HFF-Myc (cell line): Measurements from ENCODE around the gene RNF181.
"Not testable (repeated sequence)": the region's sequence is repeated elsewhere in the genome, so short reads cannot be mapped to it uniquely, and the experiment has no call there.

Experiments used
- DNase-seq: peaks from one replicate; pipeline ENCODE4 v3.0.0-alpha.2; 2011; ENCODE audit warnings: low read depth; ENCODE audit errors: extremely low read depth
- H3K4me3 ChIP-seq: replicated peaks from 2 replicates; pipeline ENCODE4 v1.5.1; 2011; ENCODE audit warnings: low read depth, mild to moderate bottlenecking, control low read depth, low read length
- TF ChIP-seq, protein P1 (sequence below): IDR thresholded peaks from 2 replicates; pipeline ENCODE4 v1.5.1; 2012; ENCODE audit warnings: mild to moderate bottlenecking, low read depth, low read length, control low read depth; ENCODE audit errors: missing control alignments

RNF181 gene

GRCh38 chr2:85606116-85606455, 10.5 kb downstream of the RNF181 start:
- DNase-seq: no peak
- TF ChIP-seq, protein P1, sequence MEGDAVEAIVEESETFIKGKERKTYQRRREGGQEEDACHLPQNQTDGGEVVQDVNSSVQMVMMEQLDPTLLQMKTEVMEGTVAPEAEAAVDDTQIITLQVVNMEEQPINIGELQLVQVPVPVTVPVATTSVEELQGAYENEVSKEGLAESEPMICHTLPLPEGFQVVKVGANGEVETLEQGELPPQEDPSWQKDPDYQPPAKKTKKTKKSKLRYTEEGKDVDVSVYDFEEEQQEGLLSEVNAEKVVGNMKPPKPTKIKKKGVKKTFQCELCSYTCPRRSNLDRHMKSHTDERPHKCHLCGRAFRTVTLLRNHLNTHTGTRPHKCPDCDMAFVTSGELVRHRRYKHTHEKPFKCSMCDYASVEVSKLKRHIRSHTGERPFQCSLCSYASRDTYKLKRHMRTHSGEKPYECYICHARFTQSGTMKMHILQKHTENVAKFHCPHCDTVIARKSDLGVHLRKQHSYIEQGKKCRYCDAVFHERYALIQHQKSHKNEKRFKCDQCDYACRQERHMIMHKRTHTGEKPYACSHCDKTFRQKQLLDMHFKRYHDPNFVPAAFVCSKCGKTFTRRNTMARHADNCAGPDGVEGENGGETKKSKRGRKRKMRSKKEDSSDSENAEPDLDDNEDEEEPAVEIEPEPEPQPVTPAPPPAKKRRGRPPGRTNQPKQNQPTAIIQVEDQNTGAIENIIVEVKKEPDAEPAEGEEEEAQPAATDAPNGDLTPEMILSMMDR: no peak
- no peak overlapping the region for H3K4me3 ChIP-seq

GRCh38 chr2:85607268-85608215, 12.0 kb downstream of the RNF181 start:
- no peak overlapping the region for H3K4me3 ChIP-seq
- DNase-seq: no peak
- TF ChIP-seq, protein P1: no peak

GRCh38 chr2:85611217-85611704, 15.7 kb downstream of the RNF181 start:
- DNase-seq: no peak
- peak overlapping the region; percentile 63 for H3K4me3 ChIP-seq
- TF ChIP-seq, protein P1: no peak

DNA sequence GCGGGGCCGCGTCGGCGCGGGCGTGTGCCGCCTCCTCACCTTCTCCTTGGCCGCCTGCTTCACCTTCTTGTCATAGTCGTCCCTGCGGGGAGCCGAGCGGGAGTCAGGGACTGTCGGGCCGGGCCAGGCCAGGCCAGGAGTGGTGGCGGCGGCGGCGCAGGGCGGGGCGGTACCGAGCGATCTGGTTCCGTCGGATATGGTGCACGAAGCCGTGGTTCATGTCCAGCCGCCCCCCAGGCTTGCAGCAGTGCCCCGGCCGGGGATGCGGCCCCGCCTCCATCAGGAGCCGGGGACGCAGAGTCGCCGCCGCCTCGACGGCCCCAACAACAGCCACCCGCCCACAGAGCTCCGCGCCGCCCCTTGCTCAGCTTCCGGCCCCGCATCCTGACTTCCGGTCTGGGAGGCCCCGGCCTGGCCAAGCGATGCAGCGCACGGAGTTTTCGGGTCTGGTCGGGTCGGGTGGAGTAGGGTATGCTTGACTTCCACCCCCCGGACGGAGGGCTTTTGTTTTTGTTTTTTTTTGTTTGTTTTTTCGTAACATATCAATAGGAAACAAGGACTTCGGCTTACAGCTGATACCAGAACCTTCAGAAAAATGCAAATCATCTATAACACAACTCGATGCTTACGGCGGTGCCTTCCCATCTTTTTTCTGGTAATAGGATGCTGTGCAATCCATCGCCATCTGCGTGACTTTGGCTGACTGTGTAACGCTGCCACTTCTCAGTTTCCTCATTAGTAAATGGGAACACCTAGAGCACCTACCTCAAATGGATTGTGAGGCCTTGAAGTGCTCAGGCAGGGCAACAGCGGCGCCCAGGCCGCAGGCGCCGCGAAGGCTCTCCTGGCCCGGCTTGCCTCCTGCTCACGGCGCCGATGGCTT, 16.4 kb downstream of the RNF181 start, which contains the start of gene C2orf68:
Gene C2orf68, minus strand, starts transcription at position 362 of the 883 bp plus-strand sequence. Its CDS starts 82 bp downstream, at position 280.
- H3K4me3 ChIP-seq: peak within 1 kb of the TSS; percentile 63
- DNase-seq: peak; percentile 53
- TF ChIP-seq, protein P1: no peak

GRCh38 chr2:85613717-85614515, 18.4 kb downstream of the RNF181 start:
- TF ChIP-seq, protein P1: no peak
- no peak for DNase-seq
- no peak overlapping the region for H3K4me3 ChIP-seq

DNA sequence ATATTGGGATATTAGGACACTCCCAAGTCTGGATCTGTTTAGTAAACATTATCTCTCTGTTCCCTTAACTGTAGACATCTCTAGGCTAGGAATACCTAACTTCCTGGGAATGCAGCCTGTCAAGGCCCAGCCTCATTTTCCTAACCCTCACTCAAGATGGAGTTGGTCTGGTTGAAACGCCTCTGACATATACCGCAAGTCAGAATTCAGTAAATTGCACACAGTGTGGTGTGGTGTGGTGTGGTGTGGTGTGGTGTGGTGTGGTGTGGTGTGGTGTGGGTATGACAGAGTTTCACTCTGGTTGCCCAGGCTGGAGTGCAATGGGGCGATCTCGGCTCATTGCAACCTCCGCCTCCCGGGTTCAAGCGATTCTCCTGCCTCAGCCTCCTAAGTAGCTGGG, 19.2 kb downstream of the RNF181 start:
- not testable (repeated sequence) for H3K4me3 ChIP-seq, DNase-seq
